ENCODE data around the gene MBLAC2.

GRCh38 chr5:90409318-90410177 lies 65.0 kb downstream of the MBLAC2 start, which contains the start of gene CETN3:
- TF ChIP-seq, protein P1, sequence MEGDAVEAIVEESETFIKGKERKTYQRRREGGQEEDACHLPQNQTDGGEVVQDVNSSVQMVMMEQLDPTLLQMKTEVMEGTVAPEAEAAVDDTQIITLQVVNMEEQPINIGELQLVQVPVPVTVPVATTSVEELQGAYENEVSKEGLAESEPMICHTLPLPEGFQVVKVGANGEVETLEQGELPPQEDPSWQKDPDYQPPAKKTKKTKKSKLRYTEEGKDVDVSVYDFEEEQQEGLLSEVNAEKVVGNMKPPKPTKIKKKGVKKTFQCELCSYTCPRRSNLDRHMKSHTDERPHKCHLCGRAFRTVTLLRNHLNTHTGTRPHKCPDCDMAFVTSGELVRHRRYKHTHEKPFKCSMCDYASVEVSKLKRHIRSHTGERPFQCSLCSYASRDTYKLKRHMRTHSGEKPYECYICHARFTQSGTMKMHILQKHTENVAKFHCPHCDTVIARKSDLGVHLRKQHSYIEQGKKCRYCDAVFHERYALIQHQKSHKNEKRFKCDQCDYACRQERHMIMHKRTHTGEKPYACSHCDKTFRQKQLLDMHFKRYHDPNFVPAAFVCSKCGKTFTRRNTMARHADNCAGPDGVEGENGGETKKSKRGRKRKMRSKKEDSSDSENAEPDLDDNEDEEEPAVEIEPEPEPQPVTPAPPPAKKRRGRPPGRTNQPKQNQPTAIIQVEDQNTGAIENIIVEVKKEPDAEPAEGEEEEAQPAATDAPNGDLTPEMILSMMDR (IDR thresholded peaks at IDR 0.05; ENCODE audit: low read depth, low read length, poor library complexity, severe bottlenecking), result no peak
- no peak for TF ChIP-seq EZH2phosphoT487 (IDR thresholded peaks at IDR 0.05; ENCODE audit: borderline replicate concordance, low read length)

All from DOHH2 (cell line).